Islet precursor cell (in vitro differentiated cells): Measurements from ENCODE around the gene ZGLP1.
"Not testable (repeated sequence)": the region's sequence is repeated elsewhere in the genome, so short reads cannot be mapped to it uniquely, and the experiment has no call there.

ENCODE experiments used
- DNase-seq: peaks from one replicate; pipeline ENCODE4 v3.0.0-alpha.2; 2018

ZGLP1 gene

GRCh38 chr19:10309423-10309822 is at the start of gene ZGLP1:
Gene ZGLP1, minus strand, starts transcription at chr19:10309815.
- DNase-seq: no peak

- DNase-seq: no peak
These were observed 46.8 kb upstream of the ZGLP1 start for GRCh38 chr19:10356431-10356830.

GRCh38 chr19:10353793-10354391 is 44.3 kb upstream of the ZGLP1 start:
- peak; percentile 96 for DNase-seq

- peak; percentile 97 for DNase-seq
These were observed 43.4 kb upstream of the ZGLP1 start for GRCh38 chr19:10352764-10353671.

DNA sequence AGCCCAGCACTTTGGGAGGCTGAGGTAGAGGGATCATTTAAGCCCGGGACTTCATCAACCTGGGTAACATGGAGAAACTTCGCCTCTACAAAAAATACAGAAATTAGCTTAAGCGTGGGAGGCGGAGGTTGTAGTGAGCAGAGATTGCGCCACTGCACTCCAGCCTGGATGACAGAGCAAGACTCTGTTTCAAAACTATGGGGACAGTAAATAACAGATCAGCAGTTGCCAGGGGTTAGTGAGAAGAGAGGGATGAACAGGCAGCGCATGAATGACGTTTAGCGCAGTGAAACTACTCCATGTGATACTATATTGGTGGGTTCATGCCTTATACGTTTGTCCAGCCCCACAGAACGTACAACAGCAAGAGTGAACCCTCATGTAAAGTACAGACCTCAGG is 36.9 kb upstream of the ZGLP1 start:
- DNase-seq: no peak

- DNase-seq: no peak
These were observed 35.2 kb upstream of the ZGLP1 start for GRCh38 chr19:10344780-10345179.

GRCh38 chr19:10343495-10343894 is 33.9 kb upstream of the ZGLP1 start:
- DNase-seq: no peak

DNA sequence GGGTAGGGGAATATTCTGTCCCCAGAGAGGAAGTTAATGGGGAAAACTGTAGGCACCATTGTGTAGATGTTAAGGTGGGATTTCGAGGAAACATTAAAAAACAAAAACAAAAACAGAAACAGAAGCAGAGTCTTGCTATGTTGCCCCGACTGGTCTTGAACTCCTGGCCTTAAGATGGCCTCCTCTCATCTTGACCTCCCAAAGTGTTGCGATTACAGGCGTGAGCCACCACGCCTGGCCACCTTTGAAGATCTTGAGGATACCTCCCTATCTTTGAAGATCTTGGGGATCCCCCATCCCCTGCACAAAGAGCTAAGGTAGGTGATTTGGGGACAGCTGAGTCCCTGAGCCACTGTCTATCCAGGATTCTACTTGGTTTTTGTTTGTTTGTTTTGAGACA is 30.4 kb upstream of the ZGLP1 start:
- DNase-seq: no peak

- DNase-seq: no peak
These were observed 29.9 kb upstream of the ZGLP1 start, which contains the start of gene ICAM3 for GRCh38 chr19:10339380-10339960. Gene ICAM3, minus strand, starts transcription at chr19:10339624. Its CDS starts 10 bp downstream, at chr19:10339614.

DNA sequence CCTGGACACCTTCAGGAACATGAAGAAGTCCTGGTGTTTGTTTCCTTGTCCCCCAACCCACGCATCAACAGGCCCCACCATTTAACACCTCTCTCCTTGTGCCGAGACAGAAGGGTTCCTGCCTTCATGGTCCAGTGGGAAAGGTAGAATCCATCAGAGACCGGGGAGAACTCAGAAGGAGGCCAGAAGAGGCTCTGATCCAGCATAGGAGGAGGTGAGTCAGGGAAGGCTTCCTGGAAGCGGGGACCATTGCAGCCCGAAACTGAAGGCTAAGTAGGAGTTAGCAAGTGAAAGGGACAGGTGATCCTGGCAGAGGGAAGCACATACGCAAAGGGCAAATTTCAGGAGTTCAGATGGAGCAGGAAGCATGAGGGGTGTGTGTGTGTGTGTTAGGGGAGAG is 29.3 kb upstream of the ZGLP1 start:
- DNase-seq: no peak

DNA sequence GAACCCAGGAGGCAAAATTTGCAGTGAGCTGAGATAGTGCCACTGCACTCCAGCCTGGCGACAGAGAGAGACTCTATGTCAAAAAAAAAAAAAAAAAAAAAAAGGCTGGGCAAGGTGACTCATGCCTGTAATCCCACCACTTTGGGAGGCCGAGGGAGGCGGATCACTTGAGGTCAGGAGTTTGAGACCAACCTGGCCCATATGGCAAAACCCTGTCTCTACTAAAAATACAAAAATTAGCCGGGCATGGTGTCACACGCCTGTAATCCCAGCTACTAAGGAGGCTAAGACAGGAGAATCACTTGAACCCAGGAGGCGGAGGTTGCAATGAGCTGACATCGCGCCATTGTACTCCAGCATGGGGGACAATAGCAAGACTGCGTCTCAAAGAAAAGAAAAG is 27.1 kb upstream of the ZGLP1 start:
- DNase-seq: not testable (repeated sequence)

GRCh38 chr19:10335352-10335985 is 25.9 kb upstream of the ZGLP1 start:
- no peak for DNase-seq

DNA sequence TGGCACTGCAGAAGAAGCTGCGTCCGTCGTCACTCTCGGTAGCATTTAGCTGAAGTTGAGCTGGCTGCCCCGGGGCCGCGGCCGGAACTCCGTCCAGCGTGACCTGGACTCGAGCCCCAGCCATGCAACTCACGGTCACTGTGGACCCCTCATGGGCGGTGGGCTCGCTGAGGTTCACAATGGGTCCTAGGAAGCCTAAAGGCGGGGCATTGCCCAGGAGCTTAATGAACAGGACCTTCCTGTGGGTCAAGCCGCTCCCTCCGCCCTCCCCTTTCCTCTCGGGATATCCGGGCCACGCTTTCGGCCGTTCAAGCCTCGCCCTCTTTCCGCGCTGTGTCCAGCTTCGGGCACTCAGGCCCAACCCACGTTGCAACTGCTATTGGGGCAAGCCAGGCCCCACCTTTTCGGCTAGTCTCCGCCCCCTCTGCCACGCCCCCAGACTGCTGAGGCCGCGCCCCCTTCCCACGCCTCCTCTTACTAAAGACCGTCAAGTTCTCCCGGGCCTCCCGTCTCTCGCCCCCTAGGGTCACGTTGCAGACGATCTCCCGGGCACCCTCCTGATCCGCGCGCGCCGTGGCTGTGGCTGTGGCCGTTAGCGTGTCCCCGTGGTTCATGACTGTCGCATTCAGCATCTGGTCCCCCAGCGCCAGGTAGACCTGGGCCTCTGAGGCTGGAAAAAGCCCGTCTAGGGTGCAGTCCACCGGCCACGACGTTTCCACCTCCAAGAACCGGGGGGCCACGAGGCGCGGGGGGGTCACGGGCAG is 25.2 kb upstream of the ZGLP1 start:
- peak; percentile 99 for DNase-seq

- DNase-seq: no peak
These were observed 24.4 kb upstream of the ZGLP1 start for GRCh38 chr19:10333758-10334587.

- DNase-seq: peak; percentile 98
These were observed 23.5 kb upstream of the ZGLP1 start, which contains the start of gene RAVER1 for GRCh38 chr19:10332965-10333757. Gene RAVER1, minus strand, starts transcription at chr19:10333529. Its CDS starts 22 bp downstream, at chr19:10333507.

DNA sequence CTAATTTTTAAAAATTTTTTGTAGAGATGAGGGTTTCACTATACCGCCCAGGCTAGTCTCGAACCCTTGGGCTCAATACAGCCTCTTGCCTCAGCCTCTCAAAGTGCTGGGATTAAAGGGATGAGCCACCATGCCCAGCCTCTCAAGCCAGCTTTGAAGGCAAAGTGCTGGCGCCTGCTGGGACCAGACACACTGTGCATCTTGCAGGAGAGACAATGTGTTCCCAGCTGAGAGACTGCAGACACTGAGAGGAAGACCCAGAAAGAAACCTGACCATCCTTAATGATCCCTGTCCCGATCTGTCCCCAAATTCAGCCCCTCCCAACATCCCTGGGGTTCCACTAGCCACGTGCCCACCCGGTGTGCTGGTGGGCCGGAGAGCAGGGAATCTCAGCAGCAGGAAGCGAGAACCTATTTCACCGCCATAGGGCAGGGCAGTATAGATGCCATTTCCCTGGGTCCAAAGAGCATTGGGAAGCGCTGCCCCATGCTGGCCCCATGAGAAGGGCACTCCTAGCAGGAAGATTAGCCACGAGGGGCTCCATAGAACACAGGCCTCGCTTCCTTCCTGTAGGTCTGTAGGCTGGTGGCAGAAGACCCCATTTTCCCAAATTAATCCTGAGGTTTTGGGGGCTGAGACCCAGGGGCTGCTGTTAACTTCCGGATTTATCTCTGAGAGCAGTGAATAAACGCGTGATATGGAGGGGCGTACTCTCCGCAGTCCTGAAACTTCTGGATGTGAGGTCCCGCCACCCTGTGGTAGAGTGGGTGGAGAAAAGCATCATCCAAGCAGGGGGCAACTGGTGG is 22.7 kb upstream of the ZGLP1 start:
- DNase-seq: no peak

DNA sequence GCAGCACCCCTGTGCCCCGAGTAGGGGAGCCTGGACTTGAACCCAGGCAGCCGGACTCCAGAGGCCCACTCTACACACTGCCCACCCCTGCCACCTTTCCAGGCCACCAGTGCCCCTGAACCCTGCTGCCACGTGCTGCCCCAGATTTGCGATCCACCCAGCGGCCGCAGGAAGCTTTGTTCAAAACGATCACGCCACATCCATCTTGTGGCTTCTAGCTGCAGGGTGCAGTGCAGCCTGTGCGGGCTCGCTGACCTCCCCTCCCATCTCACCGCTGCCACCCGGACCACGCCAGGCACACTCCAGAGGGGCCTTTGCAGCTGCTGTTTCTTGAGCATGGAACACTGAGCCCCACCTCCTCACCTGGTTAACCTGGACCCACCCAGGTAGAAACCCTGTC is 19.9 kb upstream of the ZGLP1 start:
- DNase-seq: no peak

GRCh38 chr19:10328558-10329429 is 19.2 kb upstream of the ZGLP1 start:
- no peak for DNase-seq

- DNase-seq: no peak
These were observed 18.2 kb upstream of the ZGLP1 start for GRCh38 chr19:10327793-10328192.
